OCI-M2 (cell line): Measurements from ENCODE around the gene SPART.

Experiments
- DNase-seq: peaks from one replicate; lab custom pipeline; 2025; ENCODE audit not compliant: unreplicated experiment; lab: John Stamatoyannopoulos, UW

SPART gene

DNA sequence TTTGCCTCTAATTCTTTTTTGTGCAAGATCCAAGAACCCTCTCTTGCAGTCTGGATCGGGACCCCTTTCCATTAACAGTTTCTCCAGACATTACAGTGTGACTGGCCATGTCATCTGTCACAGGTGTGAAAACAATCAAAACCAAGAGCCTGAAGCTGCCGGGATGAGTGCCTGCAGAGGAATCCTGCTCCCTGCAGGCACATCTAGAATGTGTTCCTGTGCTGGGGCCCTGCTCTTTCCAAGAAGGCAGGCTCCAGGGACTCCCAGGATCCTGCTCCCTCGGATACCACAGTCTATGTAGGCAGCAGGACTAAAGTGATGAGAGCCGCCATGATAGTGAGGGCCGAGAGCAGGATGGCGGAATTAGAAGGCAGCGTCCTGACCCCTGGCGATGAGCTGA is 87.4 kb downstream of the SPART start:
- DNase-seq: no peak
